ENCODE measurements around the gene C3orf80. TPM values are rescaled to one million over a fixed set of nuclear protein-coding genes. Genes with fewer than 3 reads are reported as not detected.

C3orf80 gene
- total RNA-seq, 1 experiment from 2014 or later = 3.0 TPM

GRCh38 chr3:160253298-160253697, 28.1 kb downstream of the C3orf80 start:
- TF ChIP-seq CTCF (IDR thresholded peaks at IDR 0.05; ENCODE audit: unreplicated experiment) = no peak
- Mint-ChIP-seq H3K9me3 (ENCODE audit: low read depth, unreplicated experiment) (no peaks in the 10 kb centered on the region), H3K4me3 (ENCODE audit: low read depth, unreplicated experiment) (no peak overlapping the region), H3K36me3 (ENCODE audit: insufficient read depth, unreplicated experiment) (no peaks in the 10 kb centered on the region), H3K27ac (ENCODE audit: unreplicated experiment) (no peak overlapping the region), H3K27me3 (ENCODE audit: unreplicated experiment) (no peaks in the 10 kb centered on the region), H3K4me1 (ENCODE audit: low read depth, unreplicated experiment) (no peaks in the 10 kb centered on the region)
- intact Hi-C loops (cut with micrococcal nuclease; ENCODE audit: unreplicated experiment) = no loop called here
- no peak for DNase-seq
- CTCF ChIA-PET = no interaction called here
- BruUV-seq (replicated peaks) = no TSS peak

DNA sequence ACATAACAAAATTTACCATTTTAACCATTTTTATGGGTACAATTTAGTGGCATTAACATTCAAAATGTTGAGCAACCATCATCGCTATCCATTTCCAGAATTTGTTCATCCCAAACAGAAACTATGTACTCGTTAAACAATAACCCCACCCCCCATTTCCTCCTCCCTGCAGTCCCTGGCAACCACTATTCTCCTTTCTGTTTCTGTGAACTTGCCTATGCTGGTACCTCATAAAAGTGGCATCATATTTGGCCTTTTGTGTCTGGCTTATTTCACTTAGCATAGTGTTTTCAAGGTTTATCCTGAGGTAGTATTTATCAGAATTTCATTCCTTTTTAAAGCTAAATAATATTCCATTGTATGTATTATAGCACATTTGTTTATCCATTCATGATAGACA, 32.4 kb downstream of the C3orf80 start:
- Mint-ChIP-seq H3K27me3 (ENCODE audit: unreplicated experiment) (no peaks in the 10 kb centered on the region), H3K4me3 (ENCODE audit: low read depth, unreplicated experiment) (no peak overlapping the region), H3K27ac (ENCODE audit: unreplicated experiment) (no peak overlapping the region), H3K9me3 (ENCODE audit: low read depth, unreplicated experiment) (no peaks in the 10 kb centered on the region), H3K4me1 (ENCODE audit: low read depth, unreplicated experiment) (no peaks in the 10 kb centered on the region), H3K36me3 (ENCODE audit: insufficient read depth, unreplicated experiment) (no peaks in the 10 kb centered on the region)
- BruUV-seq (replicated peaks) = no TSS peak
- no peak for DNase-seq
- intact Hi-C loops (cut with micrococcal nuclease; ENCODE audit: unreplicated experiment) = no loop called here
- CTCF ChIA-PET = no interaction called here
- no peak for TF ChIP-seq CTCF (IDR thresholded peaks at IDR 0.05; ENCODE audit: unreplicated experiment)

GRCh38 chr3:160259589-160259988, 34.4 kb downstream of the C3orf80 start:
- H3K27me3 Mint-ChIP-seq (ENCODE audit: unreplicated experiment) = no peaks in the 10 kb centered on the region
- CTCF ChIA-PET = no interaction called here
- no TSS peak for BruUV-seq (replicated peaks)
- no peaks in the 10 kb centered on the region for H3K36me3 Mint-ChIP-seq (ENCODE audit: insufficient read depth, unreplicated experiment)
- TF ChIP-seq CTCF (IDR thresholded peaks at IDR 0.05; ENCODE audit: unreplicated experiment) = no peak
- no peak overlapping the region for H3K27ac Mint-ChIP-seq (ENCODE audit: unreplicated experiment)
- H3K9me3 Mint-ChIP-seq (ENCODE audit: low read depth, unreplicated experiment) = no peaks in the 10 kb centered on the region
- no peak for DNase-seq
- intact Hi-C loops (cut with micrococcal nuclease; ENCODE audit: unreplicated experiment) = no loop called here
- H3K4me3 Mint-ChIP-seq (ENCODE audit: low read depth, unreplicated experiment) = no peak overlapping the region
- H3K4me1 Mint-ChIP-seq (ENCODE audit: low read depth, unreplicated experiment) = peaks cover under 1% of the 10 kb centered on the region

DNA sequence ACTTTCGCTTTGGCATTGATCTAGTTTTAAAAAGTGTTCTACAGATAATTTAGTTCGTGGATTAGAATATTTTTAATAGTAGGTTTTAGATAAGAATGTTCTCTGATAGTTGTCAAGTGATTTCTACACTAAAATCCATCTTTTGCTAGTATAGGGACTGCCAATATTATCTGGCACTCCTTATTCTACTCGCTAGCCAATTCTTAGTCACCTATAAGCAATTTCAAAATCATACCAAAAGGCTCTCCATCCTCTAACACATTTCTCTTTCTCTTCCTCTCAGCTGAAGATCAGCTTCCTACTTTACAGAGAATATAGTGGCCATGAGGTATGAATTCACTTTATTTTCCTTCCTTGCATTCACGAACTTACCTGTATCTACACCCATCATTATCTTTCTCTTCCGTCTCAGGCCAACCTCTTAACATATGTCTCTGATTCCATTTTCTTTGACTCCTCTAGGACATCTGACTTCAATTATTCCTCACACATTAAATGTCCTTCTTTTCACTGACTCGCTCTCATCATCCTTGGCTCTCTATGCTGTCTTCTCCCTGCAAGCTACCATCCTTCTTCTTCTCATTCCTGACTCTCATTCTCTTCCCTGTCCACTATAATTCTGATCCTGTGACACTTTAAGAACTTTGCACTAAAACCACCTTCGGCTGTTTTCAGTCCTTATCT, 35.5 kb downstream of the C3orf80 start:
- Mint-ChIP-seq H3K4me3 (ENCODE audit: low read depth, unreplicated experiment) (no peak overlapping the region), H3K27me3 (ENCODE audit: unreplicated experiment) (no peaks in the 10 kb centered on the region), H3K4me1 (ENCODE audit: low read depth, unreplicated experiment) (peaks cover 7% of the 10 kb centered on the region), H3K36me3 (ENCODE audit: insufficient read depth, unreplicated experiment) (no peaks in the 10 kb centered on the region), H3K27ac (ENCODE audit: unreplicated experiment) (no peak overlapping the region), H3K9me3 (ENCODE audit: low read depth, unreplicated experiment) (no peaks in the 10 kb centered on the region)
- intact Hi-C loops (cut with micrococcal nuclease; ENCODE audit: unreplicated experiment) = no loop called here
- BruUV-seq (replicated peaks) = no TSS peak
- no peak for DNase-seq
- CTCF ChIA-PET = no interaction called here
- TF ChIP-seq CTCF (IDR thresholded peaks at IDR 0.05; ENCODE audit: unreplicated experiment) = no peak
